ENCODE data around the gene CLEC10A. TPM values are rescaled to one million over a fixed set of nuclear protein-coding genes. Genes with fewer than 3 reads are reported as not detected.
"Not testable (repeated sequence)": the region's sequence is repeated elsewhere in the genome, so short reads cannot be mapped to it uniquely, and the experiment has no call there.

The CLEC10A gene
- total and polyA plus RNA-seq, 2 experiments from 2014 or later, result not detected

GRCh38 chr17:7097940-7098339 is 17.9 kb upstream of the CLEC10A start:
- Histone ChIP-seq H3K36me3 (ENCODE audit: low read depth) (no peaks in the 10 kb centered on the region), H3K4me2 (ENCODE audit: unreplicated experiment) (no peak overlapping the region), H3K9me3 (ENCODE audit: low read depth) (no peaks in the 10 kb centered on the region), H3F3A (ENCODE audit: insufficient read depth) (no peaks in the 10 kb centered on the region), H3K9ac (no peak overlapping the region), H2AFZ (no peak overlapping the region), H4K20me1 (ENCODE audit: insufficient read depth) (no peaks in the 10 kb centered on the region), H3K4me1 (ENCODE audit: insufficient read depth) (no peaks in the 10 kb centered on the region), H3K4me3 (no peak overlapping the region), H3K79me2 (ENCODE audit: insufficient read depth) (no peaks in the 10 kb centered on the region), H3K27ac (no peak overlapping the region), H3K9me2 (ENCODE audit: insufficient read depth) (no peaks in the 10 kb centered on the region), H3K27me3 (replicated peaks; ENCODE audit: insufficient read depth) (peaks cover 37% of the 10 kb centered on the region)
- no peak for TF ChIP-seq EZH2 (IDR thresholded peaks at IDR 0.05; ENCODE audit: insufficient read depth, poor library complexity, severe bottlenecking)
- no peak for TF ChIP-seq EZH2phosphoT487 (IDR thresholded peaks at IDR 0.05; ENCODE audit: insufficient read depth, low read depth)
- in situ Hi-C loops (cut with MboI), result no loop called here
- peak; percentile 37 for DNase-seq
- 39 to 43% methylated on average over 5 of the region's 5 CpGs for WGBS, 2 experiments (ENCODE audit: low coverage in 1 of 2, low lambda C conversion rate in 2 of 2, missing lambda C conversion rate in 2 of 2)

GRCh38 chr17:7095625-7096024 is 15.6 kb upstream of the CLEC10A start:
- no peaks in the 10 kb centered on the region for H3K9me2 ChIP-seq (ENCODE audit: insufficient read depth)
- 75 to 76% methylated on average over 1 of the region's 1 CpG for WGBS, 2 experiments (ENCODE audit: low coverage in 1 of 2, low lambda C conversion rate in 2 of 2, missing lambda C conversion rate in 2 of 2)
- no peak overlapping the region for H2AFZ ChIP-seq
- H3K9ac ChIP-seq, result no peak overlapping the region
- no peak overlapping the region for H3K4me2 ChIP-seq (ENCODE audit: unreplicated experiment)
- H3K36me3 ChIP-seq (ENCODE audit: low read depth), result no peaks in the 10 kb centered on the region
- no peaks in the 10 kb centered on the region for H3K79me2 ChIP-seq (ENCODE audit: insufficient read depth)
- no peak for DNase-seq
- no peaks in the 10 kb centered on the region; the same call in 1 of the 2 replicates for H3K4me1 ChIP-seq (ENCODE audit: insufficient read depth)
- H3K4me3 ChIP-seq, result no peak overlapping the region
- H4K20me1 ChIP-seq (ENCODE audit: insufficient read depth), result no peaks in the 10 kb centered on the region
- TF ChIP-seq EZH2 (IDR thresholded peaks at IDR 0.05; ENCODE audit: insufficient read depth, poor library complexity, severe bottlenecking) (no peak), EZH2phosphoT487 (IDR thresholded peaks at IDR 0.05; ENCODE audit: insufficient read depth, low read depth) (no peak)
- in situ Hi-C loops (cut with MboI), result no loop called here
- H3K9me3 ChIP-seq (ENCODE audit: low read depth), result no peaks in the 10 kb centered on the region
- H3K27me3 ChIP-seq (replicated peaks; ENCODE audit: insufficient read depth), result peaks cover 34% of the 10 kb centered on the region
- no peak overlapping the region for H3K27ac ChIP-seq
- H3F3A ChIP-seq (ENCODE audit: insufficient read depth), result no peaks in the 10 kb centered on the region

DNA sequence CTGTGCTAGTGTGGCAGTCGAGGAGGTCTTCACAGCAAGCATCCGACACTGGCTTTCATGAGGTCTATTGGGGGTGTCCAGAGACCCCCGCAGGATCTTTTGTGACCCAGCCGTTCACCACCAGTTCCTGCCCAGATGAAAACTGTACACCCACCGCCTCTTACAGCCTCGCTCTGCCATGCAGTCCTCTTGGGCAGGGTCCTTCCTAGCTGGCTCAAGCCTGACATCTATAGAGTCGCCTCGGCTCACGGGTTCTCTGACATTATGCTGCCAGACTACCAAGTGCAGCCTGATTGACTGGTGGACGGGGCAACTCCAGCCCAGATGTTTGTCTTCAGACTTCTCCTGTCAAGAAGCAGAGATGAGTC is 14.6 kb upstream of the CLEC10A start:
- Histone ChIP-seq H3K9me3 (ENCODE audit: low read depth) (no peaks in the 10 kb centered on the region), H3K4me2 (ENCODE audit: unreplicated experiment) (no peak overlapping the region), H3F3A (ENCODE audit: insufficient read depth) (no peaks in the 10 kb centered on the region), H3K27me3 (replicated peaks; ENCODE audit: insufficient read depth) (peaks cover 35% of the 10 kb centered on the region), H4K20me1 (ENCODE audit: insufficient read depth) (no peaks in the 10 kb centered on the region), H3K9ac (no peak overlapping the region), H3K27ac (no peak overlapping the region), H3K36me3 (ENCODE audit: low read depth) (no peaks in the 10 kb centered on the region), H3K9me2 (ENCODE audit: insufficient read depth) (no peaks in the 10 kb centered on the region), H3K4me1 (ENCODE audit: insufficient read depth) (no peaks in the 10 kb centered on the region; the same call in 1 of the 2 replicates), H3K79me2 (ENCODE audit: insufficient read depth) (no peaks in the 10 kb centered on the region), H2AFZ (no peak overlapping the region), H3K4me3 (no peak overlapping the region)
- DNase-seq, result no peak
- WGBS, 2 experiments (ENCODE audit: low coverage in 1 of 2, low lambda C conversion rate in 2 of 2, missing lambda C conversion rate in 2 of 2), result 55 to 57% methylated on average over 10 of the region's 10 CpGs
- in situ Hi-C loops (cut with MboI), result no loop called here
- no peak for TF ChIP-seq EZH2phosphoT487 (IDR thresholded peaks at IDR 0.05; ENCODE audit: insufficient read depth, low read depth)
- TF ChIP-seq EZH2 (IDR thresholded peaks at IDR 0.05; ENCODE audit: insufficient read depth, poor library complexity, severe bottlenecking), result no peak

GRCh38 chr17:7091311-7092005 is 11.4 kb upstream of the CLEC10A start:
- in situ Hi-C loops (cut with MboI), result not testable (repeated sequence)

DNA sequence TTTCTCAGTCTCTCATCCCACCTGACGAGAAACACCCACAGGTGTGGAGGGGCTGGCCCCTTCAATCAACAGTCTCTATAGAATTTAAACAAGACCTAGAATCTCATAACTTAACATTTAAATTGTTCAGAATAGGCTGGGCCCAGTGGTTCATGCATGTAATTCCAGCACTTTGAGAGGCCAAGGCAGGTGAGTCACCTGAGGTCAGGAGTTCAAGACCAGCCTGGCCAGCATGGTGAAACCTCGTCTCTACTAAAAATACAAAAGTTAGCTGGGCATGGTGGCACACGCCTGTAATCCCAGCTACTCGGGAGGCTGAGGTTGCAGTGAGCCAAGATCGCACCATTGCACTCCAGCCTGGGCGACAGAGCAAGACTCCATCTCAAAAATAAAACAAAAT is 9.5 kb upstream of the CLEC10A start:
- H3K36me3 ChIP-seq (ENCODE audit: low read depth); H3K79me2 ChIP-seq (ENCODE audit: insufficient read depth); H4K20me1 ChIP-seq (ENCODE audit: insufficient read depth); H2AFZ ChIP-seq; in situ Hi-C loops (cut with MboI); H3K9me2 ChIP-seq (ENCODE audit: insufficient read depth); H3K9ac ChIP-seq; H3K9me3 ChIP-seq (ENCODE audit: low read depth); H3K27ac ChIP-seq; H3K4me1 ChIP-seq (ENCODE audit: insufficient read depth); H3K4me2 ChIP-seq (ENCODE audit: unreplicated experiment); H3K4me3 ChIP-seq; DNase-seq; H3F3A ChIP-seq (ENCODE audit: insufficient read depth): not testable (repeated sequence)
- 62 to 71% methylated on average over 6 of the region's 6 CpGs for WGBS, 2 experiments (ENCODE audit: low coverage in 1 of 2, low lambda C conversion rate in 2 of 2, missing lambda C conversion rate in 2 of 2)
- peaks cover 23% of the 10 kb centered on the region for H3K27me3 ChIP-seq (replicated peaks; ENCODE audit: insufficient read depth)

More at GRCh38 chr17:7091311-7092005, 11.4 kb upstream of the CLEC10A start:
- not testable (repeated sequence) for H3K9me2 ChIP-seq (ENCODE audit: insufficient read depth); H3K9me3 ChIP-seq (ENCODE audit: low read depth); H3F3A ChIP-seq (ENCODE audit: insufficient read depth); H3K4me1 ChIP-seq (ENCODE audit: insufficient read depth); H2AFZ ChIP-seq; H4K20me1 ChIP-seq (ENCODE audit: insufficient read depth); H3K4me2 ChIP-seq (ENCODE audit: unreplicated experiment); H3K4me3 ChIP-seq; H3K9ac ChIP-seq; H3K36me3 ChIP-seq (ENCODE audit: low read depth); H3K27ac ChIP-seq; H3K79me2 ChIP-seq (ENCODE audit: insufficient read depth); DNase-seq
- H3K27me3 ChIP-seq (replicated peaks; ENCODE audit: insufficient read depth), result peaks cover 30% of the 10 kb centered on the region
- 18 to 19% methylated on average over 25 to 28 of the region's 28 CpGs for WGBS, 2 experiments (ENCODE audit: low coverage in 1 of 2, low lambda C conversion rate in 2 of 2, missing lambda C conversion rate in 2 of 2)

GRCh38 chr17:7088442-7088841 is 8.4 kb upstream of the CLEC10A start:
- in situ Hi-C loops (cut with MboI); H3K4me3 ChIP-seq; H3K4me2 ChIP-seq (ENCODE audit: unreplicated experiment); H3K9me2 ChIP-seq (ENCODE audit: insufficient read depth); H3K79me2 ChIP-seq (ENCODE audit: insufficient read depth); H3K27ac ChIP-seq; H4K20me1 ChIP-seq (ENCODE audit: insufficient read depth); H2AFZ ChIP-seq; H3F3A ChIP-seq (ENCODE audit: insufficient read depth); H3K9me3 ChIP-seq (ENCODE audit: low read depth); H3K4me1 ChIP-seq (ENCODE audit: insufficient read depth); DNase-seq; H3K9ac ChIP-seq; H3K36me3 ChIP-seq (ENCODE audit: low read depth): not testable (repeated sequence)
- H3K27me3 ChIP-seq (replicated peaks; ENCODE audit: insufficient read depth), result peaks cover 31% of the 10 kb centered on the region
- 44 to 50% methylated on average over 4 of the region's 4 CpGs for WGBS, 2 experiments (ENCODE audit: low coverage in 1 of 2, low lambda C conversion rate in 2 of 2, missing lambda C conversion rate in 2 of 2)

All from GM23248 (cell line).